ENCODE measurements around the gene SHC1.

SHC1 gene

GRCh38 chr1:155012776-155013602 is 42.4 kb upstream of the SHC1 start:
- peaks cover 19% of the 10 kb centered on the region for H3K4me1 ChIP-seq (ENCODE audit: insufficient read depth, low read length)
- no peak overlapping the region for H3K4me2 ChIP-seq (ENCODE audit: insufficient read depth, low read length)
- H3K27ac ChIP-seq (ENCODE audit: low read length) = no peak overlapping the region
- no peaks in the 10 kb centered on the region for H3K79me2 ChIP-seq (ENCODE audit: insufficient read depth, low read length)
- TF ChIP-seq CTCF (IDR thresholded peaks at IDR 0.05; ENCODE audit: borderline replicate concordance, extremely low read depth, low read length, poor library complexity, severe bottlenecking) = no peak
- TF ChIP-seq EZH2 (IDR thresholded peaks at IDR 0.05; ENCODE audit: borderline replicate concordance, low read depth, low read length, severe bottlenecking) = no peak
- no peaks in the 10 kb centered on the region for H3K9me3 ChIP-seq (ENCODE audit: insufficient read depth, low read length, severe bottlenecking)
- H3K9ac ChIP-seq (ENCODE audit: low read depth, low read length) = no peak overlapping the region
- ATAC-seq (ENCODE audit: insufficient read depth, low read depth) (no peak), DNase-seq (no peak)
- peaks cover 64% of the 10 kb centered on the region for H4K20me1 ChIP-seq (ENCODE audit: insufficient read depth, low read length)
- H3K4me3 ChIP-seq (ENCODE audit: low read depth in 1 of 2, low read length in 2 of 2) = no peak overlapping the region
- H3K36me3 ChIP-seq (ENCODE audit: insufficient read depth, low read length) = no peaks in the 10 kb centered on the region
- H2AFZ ChIP-seq (ENCODE audit: low read depth, low read length) = no peak overlapping the region
- H3K27me3 ChIP-seq (ENCODE audit: insufficient read depth, low read length, poor library complexity) = peaks cover 15% of the 10 kb centered on the region

DNA sequence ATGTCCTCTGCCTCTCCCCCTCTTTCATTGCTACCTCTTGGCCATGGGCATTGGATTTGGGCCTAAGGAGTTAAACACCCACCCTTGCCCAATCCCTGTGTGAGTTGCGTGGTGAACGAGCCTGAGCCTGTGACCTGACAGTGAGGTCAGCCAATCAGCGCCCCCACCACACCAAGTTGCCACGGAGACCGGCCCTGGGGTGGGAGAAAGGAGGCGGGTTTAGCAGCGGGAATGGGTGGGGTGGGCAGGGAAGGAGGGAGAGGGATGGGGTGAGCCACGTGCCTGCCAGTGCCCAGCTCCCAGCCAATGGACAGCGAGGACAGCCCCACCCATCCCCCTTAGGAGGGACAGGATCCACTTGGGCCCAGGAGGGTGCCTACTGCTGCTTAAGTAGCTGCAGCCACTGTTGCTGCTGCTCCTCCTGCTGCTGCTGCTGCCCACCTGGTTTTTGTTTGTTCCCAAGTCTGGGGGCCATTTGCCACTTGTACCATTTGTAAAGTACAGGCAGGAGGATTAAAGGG is 41.5 kb upstream of the SHC1 start:
- DNase-seq = no peak
- Histone ChIP-seq H3K4me1 (ENCODE audit: insufficient read depth, low read length) (peaks cover 10% of the 10 kb centered on the region; the same call in 1 of the 2 replicates), H3K9ac (ENCODE audit: low read depth, low read length) (no peak overlapping the region), H3K4me3 (ENCODE audit: low read depth in 1 of 2, low read length in 2 of 2) (no peak overlapping the region), H3K27ac (ENCODE audit: low read length) (no peak overlapping the region), H2AFZ (ENCODE audit: low read depth, low read length) (no peak overlapping the region), H3K79me2 (ENCODE audit: insufficient read depth, low read length) (no peaks in the 10 kb centered on the region), H3K4me2 (ENCODE audit: insufficient read depth, low read length) (no peak overlapping the region), H4K20me1 (ENCODE audit: insufficient read depth, low read length) (peaks cover 64% of the 10 kb centered on the region), H3K9me3 (ENCODE audit: insufficient read depth, low read length, severe bottlenecking) (no peaks in the 10 kb centered on the region), H3K36me3 (ENCODE audit: insufficient read depth, low read length) (no peaks in the 10 kb centered on the region), H3K27me3 (ENCODE audit: insufficient read depth, low read length, poor library complexity) (peaks cover 15% of the 10 kb centered on the region)
- ATAC-seq (ENCODE audit: insufficient read depth, low read depth) = no peak
- TF ChIP-seq EZH2 (IDR thresholded peaks at IDR 0.05; ENCODE audit: borderline replicate concordance, low read depth, low read length, severe bottlenecking) = no peak
- TF ChIP-seq CTCF (IDR thresholded peaks at IDR 0.05; ENCODE audit: borderline replicate concordance, extremely low read depth, low read length, poor library complexity, severe bottlenecking) = no peak

DNA sequence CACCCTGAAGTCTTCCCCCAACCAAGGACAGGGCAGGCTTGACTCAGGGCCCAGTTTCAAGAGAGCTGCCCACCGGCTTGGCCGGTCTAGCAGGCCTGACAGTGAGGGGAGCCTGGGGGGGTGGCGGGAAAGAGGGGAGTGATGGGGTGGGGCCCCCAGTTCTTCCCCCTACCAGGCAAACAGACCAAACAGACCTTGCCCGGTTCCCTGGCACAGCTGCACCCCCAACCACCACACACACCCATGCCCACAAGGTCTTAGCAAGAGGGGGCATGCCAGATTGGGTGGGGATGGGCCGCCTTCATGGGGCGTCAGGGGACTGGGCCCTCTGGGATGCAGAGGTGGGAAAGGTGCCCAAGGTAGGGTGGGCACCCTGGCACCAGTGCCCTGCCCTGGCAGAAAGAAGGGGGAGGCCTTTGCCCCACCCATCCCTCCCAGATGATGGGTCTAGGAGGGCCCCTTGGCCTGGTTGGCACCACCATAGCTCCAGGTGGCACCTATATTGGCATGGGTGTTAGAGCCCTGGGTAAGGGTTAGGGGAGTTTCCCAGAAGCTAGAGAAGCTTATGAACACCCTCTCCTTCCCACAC is 41.0 kb upstream of the SHC1 start:
- no peak overlapping the region for H3K4me3 ChIP-seq (ENCODE audit: low read depth in 1 of 2, low read length in 2 of 2)
- peaks cover 10% of the 10 kb centered on the region for H3K27me3 ChIP-seq (ENCODE audit: insufficient read depth, low read length, poor library complexity)
- H3K9ac ChIP-seq (ENCODE audit: low read depth, low read length) = no peak overlapping the region
- H3K9me3 ChIP-seq (ENCODE audit: insufficient read depth, low read length, severe bottlenecking) = no peaks in the 10 kb centered on the region
- no peak overlapping the region for H3K27ac ChIP-seq (ENCODE audit: low read length)
- H3K79me2 ChIP-seq (ENCODE audit: insufficient read depth, low read length) = no peaks in the 10 kb centered on the region
- H3K4me1 ChIP-seq (ENCODE audit: insufficient read depth, low read length) = peaks cover 7% of the 10 kb centered on the region; the same call in 1 of the 2 replicates
- H3K4me2 ChIP-seq (ENCODE audit: insufficient read depth, low read length) = no peak overlapping the region
- no peak overlapping the region for H2AFZ ChIP-seq (ENCODE audit: low read depth, low read length)
- ATAC-seq (ENCODE audit: insufficient read depth, low read depth) = no peak
- H4K20me1 ChIP-seq (ENCODE audit: insufficient read depth, low read length) = peaks cover 62% of the 10 kb centered on the region
- no peaks in the 10 kb centered on the region for H3K36me3 ChIP-seq (ENCODE audit: insufficient read depth, low read length)
- no peak for DNase-seq
- no peak for TF ChIP-seq CTCF (IDR thresholded peaks at IDR 0.05; ENCODE audit: borderline replicate concordance, extremely low read depth, low read length, poor library complexity, severe bottlenecking)
- no peak for TF ChIP-seq EZH2 (IDR thresholded peaks at IDR 0.05; ENCODE audit: borderline replicate concordance, low read depth, low read length, severe bottlenecking)

Data from DND-41 (cell line).